T-helper 17 cell (primary cell): ENCODE measurements around the gene HECW1. TPM values are rescaled to one million over a fixed set of nuclear protein-coding genes. Genes with fewer than 3 reads are reported as not detected.

Experiments
- ATAC-seq: fragments of 150-1000 bp; cut with Tn5 transposase; 2 replicates; pipeline ENCODE4 v1.10.0; 2021; ENCODE audit warnings: mild to moderate bottlenecking, moderate library complexity
- DNase-seq, 3 donors: peaks; one replicate each; pipeline versions ENCODE4 v3.0.0 to v3.0.0-alpha.2; 2020 to 2021
- H3K9me3 ChIP-seq: one replicate; pipeline ENCODE4 v1.7.0; 2013; ENCODE audit warnings: low read length, mild to moderate bottlenecking; ENCODE audit not compliant: control insufficient read depth, poor library complexity, severe bottlenecking
- H3K27ac Mint-ChIP-seq: one replicate; pipeline ENCODE4 v1.8.0; 2022; ENCODE audit warnings: mild to moderate bottlenecking, moderate library complexity, mixed read lengths
- H3K27me3 Mint-ChIP-seq: one replicate; pipeline ENCODE4 v1.8.0; 2022; ENCODE audit warnings: mixed read lengths
- H3K36me3 Mint-ChIP-seq: one replicate; pipeline ENCODE4 v1.8.0; 2022; ENCODE audit warnings: low read depth, mixed read lengths
- H3K4me1 Mint-ChIP-seq: one replicate; pipeline ENCODE4 v1.8.0; 2022; ENCODE audit warnings: mild to moderate bottlenecking, mixed read lengths
- H3K4me3 Mint-ChIP-seq: one replicate; pipeline ENCODE4 v1.8.0; 2022; ENCODE audit warnings: mild to moderate bottlenecking, moderate library complexity, mixed read lengths
- total RNA-seq, 4 donors: library from RNA in 2 of 4; stranded (reverse) in 2 of 4; gene quantifications; one replicate each; pipeline ENCODE4 v1.2.3 and lab custom pipeline; 2022 to 2026

The HECW1 gene
- total RNA-seq, 2 donors from 2014 or later, result not detected

DNA sequence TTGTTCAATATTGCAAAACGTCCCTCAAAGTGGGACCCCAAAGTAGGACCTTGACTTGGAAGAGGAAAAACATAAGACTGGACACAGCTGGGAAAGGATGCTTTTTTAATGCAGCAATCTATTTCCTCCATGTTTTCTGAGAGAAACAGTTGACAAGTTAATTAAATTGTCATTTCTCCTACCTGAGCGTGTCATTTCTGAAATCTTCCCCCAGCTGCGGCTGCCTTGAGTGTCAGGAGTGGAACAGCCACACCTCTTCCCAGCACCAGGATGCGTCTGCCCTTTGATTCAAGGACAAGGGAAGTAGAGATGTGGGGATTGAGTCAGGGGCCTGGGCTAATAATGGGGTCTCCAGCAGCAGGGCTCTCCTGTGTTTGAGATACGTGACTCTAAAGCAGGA, 171.3 kb downstream of the HECW1 start:
- Mint-ChIP-seq H3K27me3 (peaks cover 23% of the 10 kb centered on the region), H3K36me3 (no peaks in the 10 kb centered on the region), H3K4me1 (no peaks in the 10 kb centered on the region), H3K27ac (no peak overlapping the region), H3K4me3 (no peak overlapping the region)
- H3K9me3 ChIP-seq, result no peaks in the 10 kb centered on the region
- no peak for ATAC-seq
- no peak for DNase-seq

DNA sequence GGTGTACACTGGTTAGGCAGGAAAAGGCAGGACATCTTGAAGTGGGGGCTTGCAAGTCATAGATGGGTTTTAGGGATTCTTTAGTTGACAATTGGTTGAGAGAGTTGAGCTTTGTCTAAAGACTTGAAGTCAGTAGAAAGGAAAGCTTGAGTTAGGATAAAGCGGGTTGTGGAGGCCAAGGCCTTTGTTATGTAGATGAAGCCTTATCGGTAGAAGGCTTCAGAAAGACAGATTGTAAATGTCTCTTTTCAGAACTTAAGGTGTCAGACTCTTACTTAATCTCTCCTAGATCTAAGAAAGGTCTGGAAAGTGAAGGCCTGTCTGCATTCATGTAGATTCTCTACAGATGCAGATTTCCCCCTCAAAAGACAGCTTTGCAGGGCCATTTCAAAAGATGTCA, 177.4 kb downstream of the HECW1 start:
- Mint-ChIP-seq H3K27me3 (peaks cover 12% of the 10 kb centered on the region), H3K27ac (no peak overlapping the region), H3K36me3 (no peaks in the 10 kb centered on the region), H3K4me1 (no peaks in the 10 kb centered on the region), H3K4me3 (no peak overlapping the region)
- no peak for DNase-seq
- ATAC-seq, result no peak
- H3K9me3 ChIP-seq, result peaks cover 2% of the 10 kb centered on the region

GRCh38 chr7:43290978-43291377, 178.5 kb downstream of the HECW1 start:
- DNase-seq (no peak), ATAC-seq (no peak)
- Mint-ChIP-seq H3K27me3 (peaks cover 19% of the 10 kb centered on the region), H3K27ac (no peak overlapping the region), H3K36me3 (no peaks in the 10 kb centered on the region), H3K4me1 (no peaks in the 10 kb centered on the region), H3K4me3 (no peak overlapping the region)
- H3K9me3 ChIP-seq, result peaks cover 2% of the 10 kb centered on the region

GRCh38 chr7:43291789-43292188, 179.3 kb downstream of the HECW1 start:
- no peak for ATAC-seq
- Mint-ChIP-seq H3K36me3 (no peaks in the 10 kb centered on the region), H3K27me3 (peaks cover 24% of the 10 kb centered on the region), H3K27ac (no peak overlapping the region), H3K4me3 (no peak overlapping the region), H3K4me1 (no peaks in the 10 kb centered on the region)
- H3K9me3 ChIP-seq, result peaks cover 2% of the 10 kb centered on the region
- no peak for DNase-seq

DNA sequence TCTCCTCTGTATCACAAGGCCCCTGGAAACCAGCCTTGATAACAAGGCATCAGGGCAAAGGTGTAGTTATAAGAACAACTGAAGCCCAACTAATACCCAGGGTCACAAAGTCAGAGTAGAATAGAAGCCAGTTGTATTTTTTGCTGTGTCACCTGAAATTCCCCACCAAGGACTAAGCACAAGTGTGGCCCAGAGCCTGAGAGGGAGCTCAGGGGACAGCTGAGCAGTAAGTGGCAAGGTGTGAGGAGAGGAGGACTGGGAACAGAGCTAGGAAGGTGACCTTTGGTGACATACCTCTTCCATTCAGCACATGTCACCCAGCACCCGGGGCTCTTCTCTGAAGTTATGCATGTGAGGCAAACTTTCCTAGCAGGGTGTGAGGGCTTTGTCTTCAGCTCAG, 179.9 kb downstream of the HECW1 start:
- no peaks in the 10 kb centered on the region for H3K4me1 Mint-ChIP-seq
- H3K27me3 Mint-ChIP-seq, result peaks cover 29% of the 10 kb centered on the region
- no peak overlapping the region for H3K4me3 Mint-ChIP-seq
- DNase-seq (no peak), ATAC-seq (no peak)
- H3K36me3 Mint-ChIP-seq, result no peaks in the 10 kb centered on the region
- H3K9me3 ChIP-seq, result peaks cover 2% of the 10 kb centered on the region
- no peak overlapping the region for H3K27ac Mint-ChIP-seq

DNA sequence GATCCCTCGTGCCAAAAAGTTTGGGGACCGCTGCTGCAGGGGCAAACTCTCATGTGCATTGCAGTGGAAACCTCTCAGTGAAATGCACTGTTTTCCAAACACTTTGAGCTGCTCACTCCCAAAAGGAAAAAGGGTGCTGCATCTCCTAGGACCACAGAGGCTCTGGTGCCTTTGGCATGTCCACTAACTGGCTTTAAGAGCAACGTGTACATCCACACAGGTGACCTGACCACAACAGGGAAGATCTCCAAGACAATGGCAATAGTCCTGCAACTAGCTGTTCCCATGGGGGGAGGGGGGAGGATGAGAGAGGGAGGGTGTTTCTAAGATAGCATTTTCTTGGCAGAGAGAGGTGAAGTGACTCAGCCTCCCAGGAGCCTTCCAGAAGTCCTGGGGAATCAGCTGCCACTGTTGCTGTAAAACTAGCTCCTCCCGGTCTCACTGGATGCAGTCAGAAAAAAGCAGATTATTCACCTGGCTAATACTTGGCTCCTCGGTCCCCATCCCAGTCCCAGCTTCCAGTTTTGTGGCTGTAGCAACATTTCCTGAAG, 181.7 kb downstream of the HECW1 start:
- peaks cover 47% of the 10 kb centered on the region for H3K27me3 Mint-ChIP-seq
- H3K9me3 ChIP-seq, result peaks cover 2% of the 10 kb centered on the region
- no peak overlapping the region for H3K27ac Mint-ChIP-seq
- no peaks in the 10 kb centered on the region for H3K4me1 Mint-ChIP-seq
- DNase-seq, result no peak
- no peak overlapping the region for H3K4me3 Mint-ChIP-seq
- no peak for ATAC-seq
- H3K36me3 Mint-ChIP-seq, result no peaks in the 10 kb centered on the region

DNA sequence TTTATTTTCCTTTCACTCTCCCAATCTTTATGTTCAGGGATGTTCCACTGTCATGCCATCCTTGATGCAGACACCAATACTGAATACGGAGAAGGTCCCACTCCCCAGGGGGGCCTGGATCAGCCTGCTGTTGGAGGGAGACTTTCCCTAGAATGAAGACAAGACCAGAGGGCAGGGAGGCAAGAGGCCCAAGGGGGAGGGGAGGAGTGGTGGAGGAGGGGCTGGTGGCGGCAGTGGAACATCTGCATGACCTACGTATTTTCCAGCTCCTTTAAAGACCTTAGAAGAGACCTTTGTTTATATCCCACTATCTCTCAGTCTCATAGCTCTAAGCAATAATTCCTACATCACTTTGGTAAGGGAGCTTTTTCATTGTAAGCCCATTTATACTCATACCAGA, 183.0 kb downstream of the HECW1 start:
- no peak for DNase-seq
- Mint-ChIP-seq H3K4me3 (no peak overlapping the region), H3K27me3 (peaks cover 60% of the 10 kb centered on the region), H3K27ac (no peak overlapping the region), H3K36me3 (no peaks in the 10 kb centered on the region), H3K4me1 (peaks cover 3% of the 10 kb centered on the region)
- peaks cover 2% of the 10 kb centered on the region for H3K9me3 ChIP-seq
- no peak for ATAC-seq

GRCh38 chr7:43296306-43296705, 183.9 kb downstream of the HECW1 start:
- Mint-ChIP-seq H3K4me3 (peak overlapping the region; percentile 33), H3K36me3 (no peaks in the 10 kb centered on the region), H3K27ac (no peak overlapping the region), H3K27me3 (peaks cover 65% of the 10 kb centered on the region), H3K4me1 (peaks cover 3% of the 10 kb centered on the region)
- DNase-seq, result no peak
- no peak for ATAC-seq
- H3K9me3 ChIP-seq, result no peaks in the 10 kb centered on the region

GRCh38 chr7:43298617-43299016, 186.2 kb downstream of the HECW1 start:
- no peak overlapping the region for H3K27ac Mint-ChIP-seq

DNA sequence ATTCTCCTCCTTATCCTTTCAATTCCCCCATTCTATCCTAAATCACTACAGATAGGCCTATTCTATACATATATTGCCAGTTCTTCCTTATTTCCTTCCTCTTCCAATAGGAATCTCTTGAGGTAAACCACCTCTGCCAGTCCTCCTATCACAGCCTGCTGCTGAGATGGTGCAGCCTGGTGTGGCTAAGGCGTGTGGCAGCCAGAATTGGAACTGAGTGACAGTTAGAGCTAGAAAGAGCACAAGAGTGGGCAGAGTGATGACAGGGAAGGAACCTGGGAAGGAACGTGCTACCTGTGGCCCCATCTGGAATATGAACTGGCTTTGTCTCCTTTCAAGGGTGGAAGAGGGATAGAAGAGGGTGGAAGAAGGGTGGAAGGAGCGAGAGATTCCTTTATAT, 187.7 kb downstream of the HECW1 start:
- no peak overlapping the region for H3K27ac Mint-ChIP-seq
- no peak for DNase-seq

More at GRCh38 chr7:43298617-43299016, 186.2 kb downstream of the HECW1 start:
- no peaks in the 10 kb centered on the region for H3K9me3 ChIP-seq
- DNase-seq (no peak), ATAC-seq (no peak)
- Mint-ChIP-seq H3K36me3 (peaks cover 2% of the 10 kb centered on the region), H3K4me1 (peaks cover 7% of the 10 kb centered on the region), H3K4me3 (no peak overlapping the region), H3K27me3 (peaks cover 83% of the 10 kb centered on the region)

GRCh38 chr7:43302211-43302711, 189.8 kb downstream of the HECW1 start:
- H3K27me3 Mint-ChIP-seq, result peaks cover 72% of the 10 kb centered on the region
- no peak overlapping the region for H3K27ac Mint-ChIP-seq
- no peak for DNase-seq
- peaks cover 7% of the 10 kb centered on the region for H3K4me1 Mint-ChIP-seq
- peaks cover 2% of the 10 kb centered on the region for H3K36me3 Mint-ChIP-seq
- ATAC-seq, result no peak
- H3K9me3 ChIP-seq, result no peaks in the 10 kb centered on the region
- H3K4me3 Mint-ChIP-seq, result no peak overlapping the region

More for the DNA sequence above, 187.7 kb downstream of the HECW1 start:
- no peaks in the 10 kb centered on the region for H3K9me3 ChIP-seq
- no peak for ATAC-seq
- Mint-ChIP-seq H3K27me3 (peaks cover 71% of the 10 kb centered on the region), H3K4me3 (no peak overlapping the region), H3K36me3 (peaks cover 2% of the 10 kb centered on the region), H3K4me1 (peaks cover 7% of the 10 kb centered on the region)

DNA sequence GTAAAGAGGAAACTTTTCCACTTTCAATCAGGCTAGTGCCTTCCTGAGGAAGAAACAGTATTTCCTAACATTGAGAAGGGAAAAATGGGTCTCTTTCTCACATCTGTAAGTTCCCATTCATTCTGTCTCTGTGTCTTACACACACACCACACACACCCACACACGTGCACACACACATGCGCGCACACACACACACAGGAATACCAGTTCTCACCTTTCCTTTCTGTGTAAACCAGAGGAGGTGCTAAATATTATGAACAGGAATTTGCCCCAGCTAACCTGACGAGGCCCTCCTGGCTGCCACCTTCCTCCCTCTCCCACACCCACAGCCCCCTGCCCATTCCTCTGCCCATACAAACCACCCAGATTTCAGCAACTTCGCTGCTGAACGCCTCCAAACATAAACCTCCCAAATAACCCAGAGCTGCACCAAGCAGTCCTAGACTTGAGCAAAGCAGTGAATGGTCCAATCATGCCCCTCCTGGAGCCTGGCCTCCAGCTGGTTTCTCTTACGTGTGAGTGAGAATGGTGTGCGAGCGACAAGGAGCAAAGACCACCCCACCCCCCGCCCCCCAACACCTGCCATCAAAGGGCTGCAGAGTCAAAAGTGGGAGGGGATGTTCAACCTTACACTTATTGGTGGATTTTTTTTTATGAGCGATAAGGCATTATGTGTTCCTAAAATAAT, 190.5 kb downstream of the HECW1 start:
- no peaks in the 10 kb centered on the region for H3K9me3 ChIP-seq
- no peak for ATAC-seq
- peaks cover 7% of the 10 kb centered on the region for H3K4me1 Mint-ChIP-seq
- no peak overlapping the region for H3K27ac Mint-ChIP-seq
- peaks cover 2% of the 10 kb centered on the region for H3K36me3 Mint-ChIP-seq
- H3K4me3 Mint-ChIP-seq, result no peak overlapping the region
- H3K27me3 Mint-ChIP-seq, result peaks cover 68% of the 10 kb centered on the region
- DNase-seq, result no peak

DNA sequence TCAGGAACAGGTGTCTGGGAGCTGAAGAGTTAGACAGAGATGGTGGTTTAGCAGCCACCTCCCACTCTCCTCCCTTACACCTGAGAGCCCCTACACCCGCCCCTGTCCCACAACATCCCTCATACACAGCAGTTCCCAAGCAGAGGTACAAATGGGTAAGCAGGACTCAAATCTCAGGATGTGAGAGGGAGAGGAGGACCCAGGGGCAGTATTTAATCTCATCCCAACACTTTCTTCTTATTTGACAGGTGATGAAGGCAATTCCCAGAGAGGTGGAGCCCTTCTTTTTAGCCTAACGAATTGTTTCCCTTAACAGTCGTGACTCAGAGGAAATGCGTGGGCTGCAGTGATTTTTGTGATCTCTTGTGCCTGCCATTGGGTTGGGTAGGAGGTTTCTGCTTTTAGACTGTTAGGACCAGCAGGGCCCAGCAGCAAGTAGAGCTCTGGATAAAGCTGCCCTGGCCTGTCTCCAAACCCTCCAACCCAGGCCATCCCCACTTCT, 191.3 kb downstream of the HECW1 start:
- peaks cover 7% of the 10 kb centered on the region for H3K4me1 Mint-ChIP-seq
- peaks cover 2% of the 10 kb centered on the region for H3K36me3 Mint-ChIP-seq
- DNase-seq (no peak), ATAC-seq (no peak)
- no peak overlapping the region for H3K4me3 Mint-ChIP-seq
- H3K27ac Mint-ChIP-seq, result no peak overlapping the region
- H3K9me3 ChIP-seq, result no peaks in the 10 kb centered on the region
- H3K27me3 Mint-ChIP-seq, result peaks cover 60% of the 10 kb centered on the region

GRCh38 chr7:43306404-43306803, 194.0 kb downstream of the HECW1 start:
- Mint-ChIP-seq H3K36me3 (peaks cover 2% of the 10 kb centered on the region), H3K4me3 (no peak overlapping the region), H3K27me3 (peaks cover 41% of the 10 kb centered on the region), H3K4me1 (peaks cover 4% of the 10 kb centered on the region), H3K27ac (no peak overlapping the region)
- no peaks in the 10 kb centered on the region for H3K9me3 ChIP-seq
- ATAC-seq (no peak), DNase-seq (no peak)
